Activated naive CD8-positive, alpha-beta T cell (primary cell): Measurements from ENCODE around the gene RPP30.
"Not testable (repeated sequence)": the region's sequence is repeated elsewhere in the genome, so short reads cannot be mapped to it uniquely, and the experiment has no call there.

Experiments used
- H3K27ac Mint-ChIP-seq: one replicate; pipeline ENCODE4 v1.8.0; 2021; ENCODE audit warnings: mixed read lengths
- H3K27me3 Mint-ChIP-seq: one replicate; pipeline ENCODE4 v1.8.0; 2021; ENCODE audit warnings: mixed read lengths
- H3K36me3 Mint-ChIP-seq: one replicate; pipeline ENCODE4 v1.8.0; 2021; ENCODE audit warnings: mixed read lengths
- H3K4me1 Mint-ChIP-seq: one replicate; pipeline ENCODE4 v1.8.0; 2021; ENCODE audit warnings: low read depth, mixed read lengths
- H3K4me3 Mint-ChIP-seq: one replicate; pipeline ENCODE4 v1.8.0; 2021; ENCODE audit warnings: mild to moderate bottlenecking, mixed read lengths
- H3K9me3 Mint-ChIP-seq: one replicate; pipeline ENCODE4 v1.8.0; 2021; ENCODE audit warnings: low read depth, mixed read lengths

RPP30 gene

GRCh38 chr10:90937645-90938258 lies 66.0 kb downstream of the RPP30 start:
- Mint-ChIP-seq H3K27me3 (no peaks in the 10 kb centered on the region), H3K4me1 (no peaks in the 10 kb centered on the region), H3K27ac (no peak overlapping the region), H3K36me3 (no peaks in the 10 kb centered on the region), H3K9me3 (no peaks in the 10 kb centered on the region), H3K4me3 (no peak overlapping the region)

- Mint-ChIP-seq H3K4me3 (no peak overlapping the region), H3K4me1 (no peaks in the 10 kb centered on the region), H3K36me3 (no peaks in the 10 kb centered on the region), H3K27me3 (no peaks in the 10 kb centered on the region), H3K9me3 (no peaks in the 10 kb centered on the region), H3K27ac (no peak overlapping the region)
Observed at GRCh38 chr10:90939116-90939515, 67.3 kb downstream of the RPP30 start.

- Mint-ChIP-seq H3K27me3 (no peaks in the 10 kb centered on the region), H3K36me3 (no peaks in the 10 kb centered on the region), H3K27ac (no peak overlapping the region)
Observed at GRCh38 chr10:90939648-90940047, 67.9 kb downstream of the RPP30 start.

GRCh38 chr10:90942980-90943379 lies 71.2 kb downstream of the RPP30 start:
- not testable (repeated sequence) for H3K4me3 Mint-ChIP-seq, H3K4me1 Mint-ChIP-seq, H3K27ac Mint-ChIP-seq, H3K27me3 Mint-ChIP-seq, H3K9me3 Mint-ChIP-seq, H3K36me3 Mint-ChIP-seq

More at GRCh38 chr10:90939648-90940047, 67.9 kb downstream of the RPP30 start:
- Mint-ChIP-seq H3K4me1 (no peaks in the 10 kb centered on the region), H3K4me3 (no peak overlapping the region), H3K9me3 (no peaks in the 10 kb centered on the region)

- Mint-ChIP-seq H3K9me3 (no peaks in the 10 kb centered on the region), H3K36me3 (no peaks in the 10 kb centered on the region), H3K27ac (no peak overlapping the region), H3K27me3 (no peaks in the 10 kb centered on the region), H3K4me3 (no peak overlapping the region), H3K4me1 (peaks cover 9% of the 10 kb centered on the region)
Observed at GRCh38 chr10:90944749-90945148, 73.0 kb downstream of the RPP30 start.

GRCh38 chr10:90945491-90946070 lies 73.8 kb downstream of the RPP30 start:
- peaks cover 9% of the 10 kb centered on the region for H3K4me1 Mint-ChIP-seq
- H3K36me3 Mint-ChIP-seq: no peaks in the 10 kb centered on the region
- H3K4me3 Mint-ChIP-seq: no peak overlapping the region
- no peaks in the 10 kb centered on the region for H3K27me3 Mint-ChIP-seq
- no peaks in the 10 kb centered on the region for H3K9me3 Mint-ChIP-seq
- H3K27ac Mint-ChIP-seq: no peak overlapping the region

GRCh38 chr10:90947030-90947960 lies 75.5 kb downstream of the RPP30 start:
- Mint-ChIP-seq H3K36me3 (no peaks in the 10 kb centered on the region), H3K4me3 (no peak overlapping the region), H3K27me3 (no peaks in the 10 kb centered on the region), H3K4me1 (peaks cover 9% of the 10 kb centered on the region), H3K27ac (no peak overlapping the region), H3K9me3 (no peaks in the 10 kb centered on the region)
